Large intestine (tissue), 3 donors: ENCODE results near the gene ZNF71. TPM values are rescaled to one million over a fixed set of nuclear protein-coding genes. Genes with fewer than 3 reads are reported as not detected.

Source experiments
- DNase-seq, 2 donors: peaks; one replicate each; pipeline versions ENCODE4 v3.0.0 to v3.0.0-alpha.2; 2013
- H3K27ac ChIP-seq: one replicate; pipeline ENCODE4 v1.5.1; 2013; ENCODE audit warnings: low read length
- H3K27me3 ChIP-seq: 2 replicates; pipeline ENCODE4 v1.6.1; 2013; ENCODE audit warnings: low read length; ENCODE audit not compliant: control insufficient read depth, insufficient read depth
- H3K36me3 ChIP-seq: 2 replicates; pipeline ENCODE4 v1.6.1; 2013; ENCODE audit warnings: low read length; ENCODE audit not compliant: control insufficient read depth, insufficient read depth
- H3K4me1 ChIP-seq: one replicate; pipeline ENCODE4 v1.6.1; 2013; ENCODE audit warnings: low read length; ENCODE audit not compliant: control insufficient read depth, insufficient read depth
- H3K4me3 ChIP-seq: one replicate; pipeline ENCODE4 v1.5.1; 2013; ENCODE audit warnings: low read length
- H3K9me3 ChIP-seq: one replicate; pipeline ENCODE4 v1.6.1; 2013; ENCODE audit warnings: mild to moderate bottlenecking, low read depth, low read length, moderate library complexity; ENCODE audit not compliant: control insufficient read depth
- WGBS: methylation state at CpG from one replicate; pipeline ENCODE4 v1.1.5; 2013; ENCODE audit warnings: low lambda C conversion rate; ENCODE audit not compliant: insufficient coverage; 5-methylcytosine and 5-hydroxymethylcytosine counted together
- polyA plus RNA-seq: library from polyadenylated mRNA; unstranded; fragments of 120-200 nt; gene quantifications from one replicate; pipeline ENCODE4 v1.2.1, GENCODE V29; 2013

The ZNF71 gene
- polyA plus RNA-seq, 1 donor, result 4.1 TPM

DNA sequence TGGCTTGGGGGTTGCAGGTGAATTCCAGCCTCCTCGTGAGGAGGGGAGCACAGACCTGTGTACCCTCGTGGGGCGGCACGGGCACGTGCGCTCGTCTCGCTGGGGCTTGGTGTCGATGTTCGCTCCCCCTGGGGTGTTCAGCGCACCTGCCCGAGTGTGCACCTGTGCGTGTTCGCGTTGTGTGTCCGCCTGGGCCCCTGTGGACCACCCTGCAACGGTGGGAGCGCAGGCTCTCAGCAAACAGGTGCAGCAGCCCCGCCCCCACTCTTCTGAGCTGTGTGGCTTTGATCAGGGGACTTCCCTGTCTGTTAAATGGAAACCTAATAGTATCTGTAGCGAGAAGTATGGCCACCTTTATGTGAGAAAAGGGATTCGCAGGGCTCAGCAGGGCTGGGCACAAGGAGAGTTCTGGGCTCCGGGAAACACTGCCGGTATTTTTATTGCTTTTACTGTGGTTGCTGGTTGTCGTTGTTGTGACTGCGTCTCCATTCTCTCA lies 48.4 kb downstream of the ZNF71 start:
- no peak overlapping the region for H3K27ac ChIP-seq
- H3K36me3 ChIP-seq, result no peaks in the 10 kb centered on the region
- no peak overlapping the region for H3K4me3 ChIP-seq
- no CpG with 5 or more reads among the region's 25 CpGs for WGBS
- H3K4me1 ChIP-seq, result no peaks in the 10 kb centered on the region
- H3K9me3 ChIP-seq, result peaks cover 11% of the 10 kb centered on the region
- DNase-seq, result no peak
- H3K27me3 ChIP-seq, result peaks cover 21% of the 10 kb centered on the region

DNA sequence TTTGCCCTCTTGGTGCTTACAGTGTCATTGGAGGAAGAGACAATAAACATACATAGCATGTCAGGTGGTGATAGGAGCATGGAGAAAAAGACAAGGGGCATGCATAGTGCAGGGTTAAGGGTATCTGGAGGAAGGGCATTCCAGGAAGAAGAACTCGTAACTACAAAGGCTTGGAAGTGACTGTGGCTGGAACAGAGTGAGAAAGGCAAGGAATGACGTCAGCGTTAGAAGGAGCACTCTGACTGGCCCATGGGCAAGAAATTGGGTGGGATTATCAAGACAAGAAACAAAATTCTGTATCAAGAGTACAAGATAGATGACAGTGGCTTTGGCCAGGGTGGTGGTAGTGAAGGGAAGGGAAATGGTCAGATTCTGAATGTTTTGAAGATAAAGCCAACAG lies 59.0 kb downstream of the ZNF71 start:
- Histone ChIP-seq H3K27ac (no peak overlapping the region), H3K4me3 (no peak overlapping the region), H3K27me3 (no peaks in the 10 kb centered on the region), H3K36me3 (no peaks in the 10 kb centered on the region), H3K9me3 (no peaks in the 10 kb centered on the region), H3K4me1 (no peaks in the 10 kb centered on the region)
- DNase-seq, result no peak
- no CpG with 5 or more reads among the region's 3 CpGs for WGBS

DNA sequence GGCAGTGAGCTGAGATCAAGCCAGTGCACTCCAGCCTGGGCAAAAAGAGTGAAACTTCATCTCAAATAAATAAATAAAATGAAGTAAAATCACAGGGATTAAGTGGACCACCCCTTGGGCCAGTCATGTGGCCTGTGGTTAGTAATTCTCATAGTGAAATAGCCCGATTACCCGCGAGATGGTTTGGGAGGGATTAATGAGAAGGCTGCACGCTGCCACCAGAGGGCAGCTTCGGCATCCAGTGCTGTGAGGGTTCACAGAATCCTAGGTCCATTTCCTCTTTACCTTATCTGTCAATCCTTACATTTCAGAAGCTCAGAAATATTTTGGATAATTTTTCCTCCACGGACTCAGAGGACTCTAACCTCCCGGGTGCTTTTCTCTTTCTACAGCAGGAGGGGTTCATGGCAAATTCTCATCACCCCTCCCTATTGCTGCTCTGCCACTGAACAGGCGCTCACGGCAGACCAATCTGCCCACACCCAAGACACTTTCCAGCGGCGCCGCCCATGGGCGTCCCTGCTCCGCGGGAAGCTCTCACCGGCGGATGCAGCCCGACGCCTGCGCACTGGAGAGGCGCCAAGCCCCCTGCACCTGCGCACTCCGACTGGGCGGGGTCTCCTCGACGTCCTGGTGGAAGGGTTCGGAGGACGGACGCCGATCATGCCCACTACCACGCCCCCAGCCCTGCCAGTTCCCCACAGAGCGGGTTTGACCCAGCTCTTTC lies 65.4 kb downstream of the ZNF71 start:
- Histone ChIP-seq H3K9me3 (peaks cover 32% of the 10 kb centered on the region), H3K4me3 (no peak overlapping the region), H3K27me3 (no peaks in the 10 kb centered on the region), H3K36me3 (peaks cover 13% of the 10 kb centered on the region), H3K4me1 (no peaks in the 10 kb centered on the region), H3K27ac (no peak overlapping the region)
- DNase-seq, result no peak
- WGBS, result no CpG with 5 or more reads among the region's 32 CpGs

- no peak overlapping the region for H3K27ac ChIP-seq
- H3K36me3 ChIP-seq, result peaks cover 13% of the 10 kb centered on the region
- WGBS, result no CpG with 5 or more reads among the region's 3 CpGs
- no peak for DNase-seq
- no peaks in the 10 kb centered on the region for H3K27me3 ChIP-seq
- H3K9me3 ChIP-seq, result peaks cover 32% of the 10 kb centered on the region
- H3K4me1 ChIP-seq, result no peaks in the 10 kb centered on the region
- H3K4me3 ChIP-seq, result no peak overlapping the region
Measured at GRCh38 chr19:56661248-56661647, 66.1 kb downstream of the ZNF71 start.

DNA sequence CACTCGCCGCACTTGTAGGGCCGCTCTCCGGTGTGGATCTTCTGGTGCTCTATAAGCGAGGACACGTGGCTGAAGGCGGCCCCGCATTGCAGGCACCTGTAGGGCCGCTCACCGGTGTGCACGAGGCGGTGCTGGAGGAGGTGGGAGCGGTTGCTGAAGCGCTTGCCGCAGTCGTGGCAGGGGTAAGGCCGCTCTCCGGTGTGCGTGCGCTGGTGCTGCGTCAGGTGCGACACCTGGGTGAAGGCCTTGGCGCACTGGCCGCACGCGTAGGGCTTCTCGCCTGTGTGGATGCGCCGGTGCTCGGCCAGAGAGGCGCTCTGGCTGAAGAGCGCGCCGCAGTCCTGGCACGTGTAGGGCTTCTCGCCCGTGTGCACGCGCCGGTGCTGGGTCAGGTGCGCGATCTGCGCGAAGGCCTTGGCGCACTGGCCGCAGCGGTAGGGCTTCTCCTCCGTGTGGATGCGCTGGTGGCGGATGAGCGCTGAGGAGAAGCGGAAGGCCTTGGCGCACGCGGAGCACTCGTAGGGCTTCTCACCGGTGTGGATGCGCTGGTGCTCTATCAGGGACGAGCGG lies 68.9 kb downstream of the ZNF71 start:
- no CpG with 5 or more reads among the region's 60 CpGs for WGBS
- Histone ChIP-seq H3K27me3 (no peaks in the 10 kb centered on the region), H3K9me3 (peaks cover 37% of the 10 kb centered on the region)

GRCh38 chr19:56664511-56664910 lies 69.4 kb downstream of the ZNF71 start:
- Histone ChIP-seq H3K36me3 (peaks cover 13% of the 10 kb centered on the region), H3K27me3 (no peaks in the 10 kb centered on the region), H3K27ac (no peak overlapping the region), H3K4me1 (no peaks in the 10 kb centered on the region), H3K9me3 (peaks cover 37% of the 10 kb centered on the region), H3K4me3 (no peak overlapping the region)
- peak in 1 of 2 donors; percentile 9 for DNase-seq
- no CpG with 5 or more reads among the region's 43 CpGs for WGBS

More for the DNA sequence above, 68.9 kb downstream of the ZNF71 start:
- DNase-seq, result no peak
- H3K4me1 ChIP-seq, result no peaks in the 10 kb centered on the region
- no peak overlapping the region for H3K27ac ChIP-seq
- H3K36me3 ChIP-seq, result peaks cover 13% of the 10 kb centered on the region
- no peak overlapping the region for H3K4me3 ChIP-seq

- H3K36me3 ChIP-seq, result peaks cover 13% of the 10 kb centered on the region
- H3K4me3 ChIP-seq, result no peak overlapping the region
- H3K4me1 ChIP-seq, result no peaks in the 10 kb centered on the region
- no peak overlapping the region for H3K27ac ChIP-seq
- H3K27me3 ChIP-seq, result no peaks in the 10 kb centered on the region
- no peak for DNase-seq
- H3K9me3 ChIP-seq, result peaks cover 27% of the 10 kb centered on the region
- no CpG with 5 or more reads among the region's 6 CpGs for WGBS
Measured at GRCh38 chr19:56667311-56667870, 72.3 kb downstream of the ZNF71 start.

DNA sequence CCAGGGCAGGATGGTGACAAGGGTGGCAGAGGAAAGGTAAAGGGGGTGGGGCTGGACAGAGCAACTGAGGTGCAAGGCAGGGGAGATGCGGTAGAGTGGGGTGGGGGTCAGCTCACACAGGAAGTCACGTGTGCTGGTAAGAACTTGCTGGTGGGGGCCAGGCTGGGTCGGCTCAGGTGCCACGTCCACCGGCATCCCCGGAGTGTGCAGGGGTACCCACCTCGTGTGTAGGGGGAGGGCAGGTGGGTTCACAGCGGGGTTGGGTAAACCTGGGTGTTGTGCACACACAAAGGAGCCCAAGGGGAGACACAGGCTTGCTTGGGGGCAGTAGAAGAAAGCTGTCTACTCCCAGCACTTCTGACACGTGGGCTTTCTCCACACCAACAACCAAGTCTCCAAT lies 73.6 kb downstream of the ZNF71 start:
- Histone ChIP-seq H3K9me3 (peaks cover 23% of the 10 kb centered on the region), H3K4me3 (no peak overlapping the region), H3K27ac (no peak overlapping the region), H3K27me3 (no peaks in the 10 kb centered on the region), H3K36me3 (peaks cover 7% of the 10 kb centered on the region), H3K4me1 (no peaks in the 10 kb centered on the region)
- no CpG with 5 or more reads among the region's 9 CpGs for WGBS
- DNase-seq, result no peak

- H3K27ac ChIP-seq, result no peak overlapping the region
- no peaks in the 10 kb centered on the region for H3K36me3 ChIP-seq
- peak in 1 of 2 donors; percentile 4 for DNase-seq
- H3K9me3 ChIP-seq, result peaks cover 11% of the 10 kb centered on the region
- no peaks in the 10 kb centered on the region for H3K4me1 ChIP-seq
- no CpG with 5 or more reads among the region's 17 CpGs for WGBS
- H3K4me3 ChIP-seq, result no peak overlapping the region
- no peaks in the 10 kb centered on the region for H3K27me3 ChIP-seq
Measured at GRCh38 chr19:56670401-56670960, 75.4 kb downstream of the ZNF71 start.

GRCh38 chr19:56670961-56671612 lies 76.0 kb downstream of the ZNF71 start:
- Histone ChIP-seq H3K4me3 (peak overlapping the region; percentile 59), H3K27ac (no peak overlapping the region), H3K36me3 (no peaks in the 10 kb centered on the region), H3K4me1 (no peaks in the 10 kb centered on the region), H3K27me3 (no peaks in the 10 kb centered on the region), H3K9me3 (peaks cover 11% of the 10 kb centered on the region)
- no CpG with 5 or more reads among the region's 35 CpGs for WGBS
- peak; percentile 3 to 8 for DNase-seq
